Tibial artery (tissue), 4 donors: ENCODE measurements around the gene SLC17A1.

Source experiments
- DNase-seq, 2 donors: peaks; one replicate each; pipeline ENCODE4 v3.0.0-alpha.2; 2019
- H3K27ac ChIP-seq, 2 donors: fragments of 200-600 bp; sonication (generic) in 1 of 2; 1 replicate in 1 of 2; 2 replicates in 1 of 2; pipeline ENCODE4 v1.5.1; 2018 to 2019; ENCODE audit warnings: mild to moderate bottlenecking in 1 of 2
- H3K27me3 ChIP-seq, 2 donors: fragments of 200-600 bp; sonication (generic) in 1 of 2; one replicate each; pipeline versions ENCODE4 v1.5.1 to v1.6.0; 2016 to 2019
- H3K36me3 ChIP-seq, 3 donors: fragments of 200-600 bp; sonication (generic) in 2 of 3; one replicate each; pipeline ENCODE4 v1.5.1; 2016 to 2019; ENCODE audit warnings: mild to moderate bottlenecking in 2 of 3
- H3K4me1 ChIP-seq, 4 donors: fragments of 200-600 bp; sonication (generic) in 2 of 4; 1 replicate in 3 of 4; 2 replicates in 1 of 4; pipeline ENCODE4 v1.5.1; 2016 to 2019
- H3K4me3 ChIP-seq, 2 donors: fragments of 200-600 bp; sonication (generic) in 1 of 2; 1 replicate in 1 of 2; 2 replicates in 1 of 2; pipeline ENCODE4 v1.5.1; 2018 to 2019; ENCODE audit warnings: mild to moderate bottlenecking in 2 of 2
- H3K9me3 ChIP-seq, 3 donors: fragments of 200-600 bp; sonication (generic) in 1 of 3; one replicate each; pipeline ENCODE4 v1.5.1; 2016 to 2019
- intact Hi-C: fragments of 100-400 bp; cut with DNase I; formaldehyde crosslinking; loops from one replicate; pipeline ENCODE4 v1.15.0; 2023; ENCODE audit warnings: low total_unique reads
- TF ChIP-seq, protein P1 (sequence below), 2 experiments: fragments of 200-600 bp in 1 of 2; fragments of 450-650 bp in 1 of 2; IDR thresholded peaks; one replicate each; pipeline ENCODE4 v1.5.1; 2017 to 2019; ENCODE audit warnings: antibody characterized with exemption in 2 of 2, mild to moderate bottlenecking in 1 of 2, moderate library complexity in 1 of 2

Gene SLC17A1

DNA sequence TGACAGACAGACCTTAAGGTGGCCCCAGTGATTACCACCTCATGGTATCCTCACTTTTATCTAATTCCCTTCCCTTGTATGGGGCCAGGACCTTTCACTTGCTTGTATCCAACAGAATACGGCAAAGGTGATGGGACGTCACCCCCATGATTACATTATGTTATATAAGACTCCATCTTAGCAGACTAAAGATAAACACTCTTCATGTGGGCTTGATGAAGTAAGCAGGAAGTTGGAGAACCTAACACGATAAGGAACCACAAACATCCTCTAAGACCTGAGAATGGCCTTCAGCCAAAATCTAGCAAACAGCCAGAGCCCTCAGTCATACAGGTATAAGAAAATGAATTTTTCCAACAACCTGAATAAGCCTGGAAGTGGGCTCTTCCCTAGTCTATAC lies 34.2 kb upstream of the SLC17A1 start:
- no peak for DNase-seq
- Histone ChIP-seq H3K4me1 (no peaks in the 10 kb centered on the region), H3K36me3 (no peaks in the 10 kb centered on the region), H3K4me3 (no peak overlapping the region), H3K9me3 (no peaks in the 10 kb centered on the region), H3K27ac (no peak overlapping the region), H3K27me3 (peaks cover 0 to 5% of the 10 kb centered on the region in 2 donors)
- intact Hi-C loops: no loop called here
- TF ChIP-seq, protein P1, sequence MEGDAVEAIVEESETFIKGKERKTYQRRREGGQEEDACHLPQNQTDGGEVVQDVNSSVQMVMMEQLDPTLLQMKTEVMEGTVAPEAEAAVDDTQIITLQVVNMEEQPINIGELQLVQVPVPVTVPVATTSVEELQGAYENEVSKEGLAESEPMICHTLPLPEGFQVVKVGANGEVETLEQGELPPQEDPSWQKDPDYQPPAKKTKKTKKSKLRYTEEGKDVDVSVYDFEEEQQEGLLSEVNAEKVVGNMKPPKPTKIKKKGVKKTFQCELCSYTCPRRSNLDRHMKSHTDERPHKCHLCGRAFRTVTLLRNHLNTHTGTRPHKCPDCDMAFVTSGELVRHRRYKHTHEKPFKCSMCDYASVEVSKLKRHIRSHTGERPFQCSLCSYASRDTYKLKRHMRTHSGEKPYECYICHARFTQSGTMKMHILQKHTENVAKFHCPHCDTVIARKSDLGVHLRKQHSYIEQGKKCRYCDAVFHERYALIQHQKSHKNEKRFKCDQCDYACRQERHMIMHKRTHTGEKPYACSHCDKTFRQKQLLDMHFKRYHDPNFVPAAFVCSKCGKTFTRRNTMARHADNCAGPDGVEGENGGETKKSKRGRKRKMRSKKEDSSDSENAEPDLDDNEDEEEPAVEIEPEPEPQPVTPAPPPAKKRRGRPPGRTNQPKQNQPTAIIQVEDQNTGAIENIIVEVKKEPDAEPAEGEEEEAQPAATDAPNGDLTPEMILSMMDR (IDR thresholded peaks at IDR 0.05): no peak

DNA sequence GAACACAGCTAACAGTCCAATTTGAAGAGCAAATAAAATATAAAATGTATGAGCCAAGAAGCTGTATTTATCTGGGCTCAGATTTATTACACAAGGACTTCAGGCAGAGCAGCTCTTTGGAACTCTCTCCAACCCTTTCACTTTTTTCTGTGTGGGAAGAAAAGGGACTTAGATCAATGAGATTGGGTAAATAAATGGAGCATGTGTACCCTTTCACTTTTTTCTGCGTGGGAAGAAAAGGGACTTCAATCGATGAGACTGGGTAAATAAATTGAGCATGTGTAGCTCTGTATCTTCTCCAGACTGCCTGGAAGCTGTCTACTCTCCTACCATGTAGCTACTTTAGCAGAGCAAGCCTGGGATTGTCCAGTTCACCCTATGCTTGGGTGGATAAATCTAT lies 31.5 kb upstream of the SLC17A1 start:
- no peak for DNase-seq
- H3K36me3 ChIP-seq: no peaks in the 10 kb centered on the region
- intact Hi-C loops: no loop called here
- H3K4me1 ChIP-seq: no peaks in the 10 kb centered on the region
- H3K27me3 ChIP-seq: peaks cover 0 to 5% of the 10 kb centered on the region in 2 donors
- no peaks in the 10 kb centered on the region for H3K9me3 ChIP-seq
- H3K4me3 ChIP-seq: no peak overlapping the region
- TF ChIP-seq, protein P1 (IDR thresholded peaks at IDR 0.05): no peak
- H3K27ac ChIP-seq: no peak overlapping the region

DNA sequence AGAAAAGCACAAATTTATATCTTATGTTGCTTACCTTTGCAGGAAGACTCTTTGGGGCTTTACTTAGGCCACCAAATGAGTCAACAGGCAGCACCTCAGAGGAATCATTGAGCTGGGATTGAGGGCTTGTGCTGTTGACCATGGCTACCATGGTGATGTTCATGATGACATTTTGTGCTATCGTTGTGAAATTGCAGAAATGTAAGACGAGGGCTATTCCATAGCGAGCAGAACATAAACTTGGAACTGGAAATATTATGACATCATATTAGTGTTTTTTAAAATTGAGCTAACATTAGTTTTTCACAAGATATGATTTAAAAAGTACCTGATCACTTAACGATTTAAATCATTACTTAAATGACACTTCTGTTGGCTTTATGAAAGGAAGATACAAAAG lies 30.3 kb upstream of the SLC17A1 start:
- no peak overlapping the region for H3K4me3 ChIP-seq
- intact Hi-C loops: no loop called here

DNA sequence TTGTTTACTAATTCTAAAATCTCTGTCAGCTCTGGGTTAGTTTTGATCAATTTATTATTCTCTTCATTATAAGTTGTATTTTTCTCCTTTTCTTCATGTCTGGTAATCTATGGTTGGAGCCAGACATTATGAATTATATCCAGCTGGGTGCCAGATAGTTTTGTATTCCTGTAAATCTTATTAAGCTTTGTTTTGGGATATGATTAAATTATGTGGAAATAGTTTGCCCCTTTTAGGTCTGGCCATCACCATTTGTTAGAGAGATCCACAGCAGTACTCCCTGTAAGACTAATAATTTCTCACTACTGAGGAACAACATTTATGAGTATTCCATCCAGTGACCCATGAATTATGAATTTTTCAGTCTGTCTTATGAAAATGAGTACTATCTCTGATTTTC lies 20.9 kb upstream of the SLC17A1 start:
- intact Hi-C loops: no loop called here
- no peaks in the 10 kb centered on the region for H3K27me3 ChIP-seq
- TF ChIP-seq, protein P1 (IDR thresholded peaks at IDR 0.05): no peak
- no peak overlapping the region for H3K27ac ChIP-seq
- H3K4me1 ChIP-seq: no peaks in the 10 kb centered on the region
- no peak overlapping the region for H3K4me3 ChIP-seq
- DNase-seq: no peak
- no peaks in the 10 kb centered on the region for H3K36me3 ChIP-seq
- no peaks in the 10 kb centered on the region for H3K9me3 ChIP-seq

More for the DNA sequence above, 30.3 kb upstream of the SLC17A1 start:
- Histone ChIP-seq H3K36me3 (no peaks in the 10 kb centered on the region), H3K4me1 (no peaks in the 10 kb centered on the region), H3K27me3 (peaks cover 0 to 5% of the 10 kb centered on the region in 2 donors), H3K27ac (no peak overlapping the region), H3K9me3 (no peaks in the 10 kb centered on the region)
- TF ChIP-seq, protein P1 (IDR thresholded peaks at IDR 0.05): no peak
- no peak for DNase-seq

DNA sequence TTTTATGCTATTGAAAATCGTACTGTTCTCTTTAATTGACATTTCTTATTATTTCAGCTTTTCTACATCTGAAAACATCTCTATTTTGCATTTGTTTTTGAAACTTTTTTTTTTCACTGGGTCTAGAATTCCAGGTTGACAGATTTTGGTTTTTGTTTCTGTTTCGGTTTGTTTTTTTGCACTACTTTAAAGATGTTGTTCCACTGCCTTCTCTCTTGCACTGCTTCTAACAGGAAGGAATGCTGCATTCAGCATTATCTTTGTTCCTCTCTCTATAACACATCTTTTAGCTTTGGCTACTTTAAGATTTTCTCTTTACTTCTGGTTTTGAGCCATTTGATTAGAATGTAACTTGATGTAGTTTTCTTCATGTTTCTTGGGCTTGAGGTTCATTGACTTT lies 20.1 kb upstream of the SLC17A1 start:
- Histone ChIP-seq H3K4me1 (no peaks in the 10 kb centered on the region), H3K4me3 (no peak overlapping the region), H3K9me3 (no peaks in the 10 kb centered on the region), H3K27me3 (no peaks in the 10 kb centered on the region), H3K27ac (no peak overlapping the region), H3K36me3 (no peaks in the 10 kb centered on the region)
- intact Hi-C loops: no loop called here
- DNase-seq: no peak
- TF ChIP-seq, protein P1 (IDR thresholded peaks at IDR 0.05): no peak

DNA sequence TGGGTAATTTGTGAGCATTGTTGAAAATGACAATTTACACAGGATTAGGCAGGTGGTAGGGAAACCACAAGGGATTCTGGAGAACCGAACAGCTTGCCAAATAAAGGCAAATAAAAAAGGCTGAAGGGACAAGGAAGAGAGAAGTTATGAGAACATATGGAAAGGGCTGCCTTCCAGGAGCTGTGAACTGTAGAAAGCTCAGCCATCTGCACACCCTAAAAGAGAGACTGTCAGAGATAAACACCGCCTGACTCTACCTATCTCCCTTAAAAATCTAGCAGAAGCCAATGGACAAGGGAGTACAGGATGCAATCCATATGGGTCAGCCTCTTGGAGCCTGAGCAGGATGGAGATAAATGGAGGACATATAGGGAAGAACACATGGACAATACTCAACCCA lies 12.7 kb upstream of the SLC17A1 start:
- Histone ChIP-seq H3K9me3 (no peaks in the 10 kb centered on the region), H3K4me3 (no peak overlapping the region), H3K36me3 (no peaks in the 10 kb centered on the region), H3K27me3 (no peaks in the 10 kb centered on the region), H3K4me1 (no peaks in the 10 kb centered on the region), H3K27ac (no peak overlapping the region)
- no peak for DNase-seq
- intact Hi-C loops: no loop called here
- TF ChIP-seq, protein P1 (IDR thresholded peaks at IDR 0.05): no peak
